SK-N-SH (cell line): ENCODE measurements around the gene WWOX. TPM values are rescaled to one million over a fixed set of nuclear protein-coding genes. Genes with fewer than 3 reads are reported as not detected.

Experiments
- CTCF ChIA-PET: fragments of 300-600, 350-600 bp; formaldehyde crosslinking; extraction: SDS; loops from one replicate; lab custom pipeline; 2021; lab: Yijun Ruan, JAX
- POLR2A ChIA-PET: fragments of 350-600 bp; sonication (Branson Sonifier 250); formaldehyde crosslinking; extraction: SDS; loops from one replicate; lab custom pipeline; 2020; ENCODE audit warnings: antibody characterized with exemption, inconsistent platforms; lab: Yijun Ruan, JAX
- DNase-seq: peaks from one replicate; pipeline ENCODE4 v3.0.0; 2012
- H2AFZ ChIP-seq: fragments of 200-600 bp; sonication (generic); 2 replicates; pipeline ENCODE4 v1.8.1; 2016; ENCODE audit warnings: antibody characterized with exemption, mild to moderate bottlenecking, low read depth
- H3F3A ChIP-seq: fragments of 200-600 bp; sonication (generic); replicated peaks from 2 replicates; pipeline ENCODE3; 2016; ENCODE audit warnings: antibody characterized with exemption, mild to moderate bottlenecking; ENCODE audit not compliant: insufficient read depth
- H3K27ac ChIP-seq, 2 experiments: fragments of 200-500 bp in 1 of 2; fragments of 200-600 bp in 1 of 2; sonication (Bioruptor generic) in 1 of 2; sonication (generic), shearing (Covaris generic) in 1 of 2; 2 replicates each; pipeline versions ENCODE4 v1.5.1 to v1.6.1; 2014 to 2016; ENCODE audit warnings: low read depth in 2 of 2, inconsistent platforms in 1 of 2, low read length in 1 of 2, mild to moderate bottlenecking in 1 of 2, mixed read lengths in 1 of 2
- H3K27me3 ChIP-seq: fragments of 200-600 bp; sonication (generic), shearing (Covaris generic); 2 replicates; pipeline ENCODE4 v1.6.1; 2016; ENCODE audit warnings: mixed run types; ENCODE audit not compliant: insufficient read depth
- H3K36me3 ChIP-seq, 2 experiments: fragments of 200-500 bp in 1 of 2; fragments of 200-600 bp in 1 of 2; sonication (Bioruptor generic) in 1 of 2; sonication (generic) in 1 of 2; replicated peaks in 1 of 2; 2 replicates each; pipeline versions ENCODE3 to v1.5.1; 2014 to 2016; ENCODE audit warnings: low read length in 1 of 2, mild to moderate bottlenecking in 1 of 2; ENCODE audit not compliant: insufficient read depth in 2 of 2, control insufficient read depth in 1 of 2
- H3K4me1 ChIP-seq, 2 experiments: fragments of 200-500 bp in 1 of 2; fragments of 200-600 bp in 1 of 2; sonication (Bioruptor generic) in 1 of 2; sonication (generic), shearing (Covaris generic) in 1 of 2; 2 replicates each; pipeline versions ENCODE4 v1.5.1 to v1.6.1; 2014 to 2016; ENCODE audit warnings: low read depth in 1 of 2, low read length in 1 of 2, mixed run types in 1 of 2; ENCODE audit not compliant: insufficient read depth in 2 of 2, control insufficient read depth in 1 of 2
- H3K4me2 ChIP-seq: fragments of 200-600 bp; sonication (generic), shearing (Covaris generic); 2 replicates; pipeline ENCODE4 v1.6.1; 2017; ENCODE audit warnings: mixed run types
- H3K4me3 ChIP-seq, 2 experiments: fragments of 200-500 bp in 1 of 2; fragments of 200-600 bp in 1 of 2; sonication (Bioruptor generic) in 1 of 2; sonication (generic), shearing (Covaris generic) in 1 of 2; 2 replicates each; pipeline versions ENCODE4 v1.5.1 to v1.8.1; 2014 to 2016; ENCODE audit warnings: low read depth in 2 of 2, inconsistent platforms in 1 of 2, low read length in 1 of 2, mild to moderate bottlenecking in 1 of 2, mixed read lengths in 1 of 2, moderate library complexity in 1 of 2
- H3K79me2 ChIP-seq: fragments of 200-600 bp; sonication (generic); 2 replicates; pipeline ENCODE4 v1.8.1; 2017; ENCODE audit warnings: mild to moderate bottlenecking; ENCODE audit not compliant: insufficient read depth
- H3K9ac ChIP-seq: fragments of 200-600 bp; sonication (generic); 2 replicates; pipeline ENCODE4 v1.6.1; 2017; ENCODE audit warnings: mixed run types
- H3K9me2 ChIP-seq: fragments of 200-600 bp; sonication (generic); 2 replicates; pipeline ENCODE4 v1.6.1; 2017; ENCODE audit warnings: mixed run types
- H3K9me3 ChIP-seq: fragments of 200-600 bp; sonication (generic); 2 replicates; pipeline ENCODE4 v1.6.1; 2017; ENCODE audit warnings: mixed run types, mild to moderate bottlenecking, moderate library complexity
- H4K20me1 ChIP-seq: fragments of 200-600 bp; sonication (generic); 2 replicates; pipeline ENCODE4 v1.6.1; 2017; ENCODE audit warnings: mild to moderate bottlenecking, mixed run types; ENCODE audit not compliant: insufficient read depth
- CHD2 ChIP-seq: fragments of 150-350 bp; IDR thresholded peaks from 2 replicates; pipeline ENCODE4 v1.6.1; 2018; ENCODE audit warnings: low read length; ENCODE audit not compliant: partially characterized antibody
- EP300 ChIP-seq, 2 experiments: IDR thresholded peaks; 2 replicates each; pipeline versions ENCODE4 v1.4.0 to v1.6.1; 2012; ENCODE audit warnings: borderline replicate concordance in 1 of 2, low read depth in 1 of 2, low read length in 1 of 2
- FOSL2 ChIP-seq: IDR thresholded peaks from 2 replicates; pipeline ENCODE4 v1.4.0; 2012; ENCODE audit warnings: low read depth, mild to moderate bottlenecking, moderate library complexity, borderline replicate concordance
- IRF3 ChIP-seq: fragments of 150-350 bp; IDR thresholded peaks from 2 replicates; pipeline ENCODE4 v1.6.1; 2016; ENCODE audit warnings: mild to moderate bottlenecking, low read depth, low read length
- JUND ChIP-seq: IDR thresholded peaks from 2 replicates; pipeline ENCODE4 v1.4.0; 2012
- MEF2A ChIP-seq: IDR thresholded peaks from 2 replicates; pipeline ENCODE4 v1.4.0; 2012; ENCODE audit warnings: low read depth, borderline replicate concordance
- MXI1 ChIP-seq: IDR thresholded peaks from 2 replicates; pipeline ENCODE4 v1.6.1; 2012; ENCODE audit warnings: mild to moderate bottlenecking, low read depth, low read length, improper control_type of control experiment
- RAD21 ChIP-seq: IDR thresholded peaks from 2 replicates; pipeline ENCODE4 v1.6.1; 2012; ENCODE audit warnings: mild to moderate bottlenecking, low read length
- RFX5 ChIP-seq: IDR thresholded peaks from 2 replicates; pipeline ENCODE4 v1.6.1; 2012; ENCODE audit warnings: mild to moderate bottlenecking, improper control_type of control experiment, low read length
- SMC3 ChIP-seq: IDR thresholded peaks from 2 replicates; pipeline ENCODE4 v1.6.1; 2012; ENCODE audit warnings: low read depth, low read length, improper control_type of control experiment
- TCF12 ChIP-seq: IDR thresholded peaks from 2 replicates; pipeline ENCODE4 v1.4.0; 2012
- USF2 ChIP-seq: fragments of 150-350 bp; IDR thresholded peaks from 2 replicates; pipeline ENCODE4 v1.6.1; 2017; ENCODE audit warnings: antibody characterized with exemption, low read length, low read depth, borderline replicate concordance
- YY1 ChIP-seq: IDR thresholded peaks from 2 replicates; pipeline ENCODE4 v1.4.0; 2012; ENCODE audit warnings: low read depth, mild to moderate bottlenecking
- ZBTB33 ChIP-seq: IDR thresholded peaks from 2 replicates; pipeline ENCODE4 v1.4.0; 2012; ENCODE audit warnings: low read depth, borderline replicate concordance
- WGBS: methylation state at CpG from one replicate; pipeline ENCODE4 v1.1.6; 2017; ENCODE audit warnings: low lambda C conversion rate; 5-methylcytosine and 5-hydroxymethylcytosine counted together
- polyA plus RNA-seq, 3 experiments: library from polyadenylated mRNA; depleted of rRNA; stranded (reverse); fragments of >200 nt; gene quantifications; 2 replicates each; pipeline ENCODE4 v1.2.3, GENCODE V29; 2012

The WWOX gene
- polyA plus RNA-seq, 1 of the 3 experiments (the other 2 are of a cell fraction), result 10.8 TPM

GRCh38 chr16:78460428-78460827 is 361.0 kb downstream of the WWOX start:
- ChIA-PET CTCF (interaction anchor here (1.0 kb wide), 1 partner anchor 18 kb away, joined by 3 read pairs; no protein-coding TSS in a partner anchor), POLR2A (no interaction called here)
- no peaks in the 10 kb centered on the region for H3K27me3 ChIP-seq

More at GRCh38 chr16:78460428-78460827, 361.0 kb downstream of the WWOX start:
- H3K79me2 ChIP-seq, result no peaks in the 10 kb centered on the region
- no peak for DNase-seq
- H2AFZ ChIP-seq, result no peak overlapping the region
- no peaks in the 10 kb centered on the region for H3K9me2 ChIP-seq
- H3K9ac ChIP-seq, result no peak overlapping the region
- peaks cover 0 to 3% of the 10 kb centered on the region in 2 experiments; a peak in 1 of 4 replicates for H3K4me1 ChIP-seq
- no peaks in the 10 kb centered on the region for H3F3A ChIP-seq
- H3K9me3 ChIP-seq, result no peaks in the 10 kb centered on the region
- TF ChIP-seq SMC3 (no peak), MXI1 (no peak), CHD2 (no peak), EP300 (IDR thresholded peaks at IDR 0.05; ENCODE audit: borderline replicate concordance in 1 of 2, low read depth in 1 of 2, low read length in 1 of 2) (no peak), FOSL2 (no peak), YY1 (no peak), MEF2A (no peak), RFX5 (no peak), IRF3 (no peak), USF2 (no peak), JUND (no peak), TCF12 (no peak), RAD21 (no peak), ZBTB33 (no peak)
- no peaks in the 10 kb centered on the region for H3K36me3 ChIP-seq
- no peaks in the 10 kb centered on the region for H4K20me1 ChIP-seq
- H3K27ac ChIP-seq, result no peak overlapping the region
- no peak overlapping the region for H3K4me2 ChIP-seq
- WGBS, result 56% methylated on average over 4 of the region's 4 CpGs
- H3K4me3 ChIP-seq, result no peak overlapping the region
